GM12872 (cell line): ENCODE results near the gene EMID1.

Experiments
- CTCF ChIP-seq: IDR thresholded peaks from 3 replicates; pipeline ENCODE4 v1.5.1; 2011; ENCODE audit warnings: low read depth, mild to moderate bottlenecking, low read length, moderate library complexity; ENCODE audit not compliant: insufficient read depth

EMID1 gene

GRCh38 chr22:29272624-29273023, 66.9 kb downstream of the EMID1 start:
- no peak for TF ChIP-seq CTCF

- no peak for TF ChIP-seq CTCF
These were observed 69.5 kb downstream of the EMID1 start for GRCh38 chr22:29275167-29275566.

- no peak for TF ChIP-seq CTCF
These were observed 70.3 kb downstream of the EMID1 start for GRCh38 chr22:29275819-29276565.

- no peak for TF ChIP-seq CTCF
These were observed 72.2 kb downstream of the EMID1 start for GRCh38 chr22:29277927-29278326.

- no peak for TF ChIP-seq CTCF
These were observed 78.5 kb downstream of the EMID1 start for GRCh38 chr22:29284196-29284595.

- TF ChIP-seq CTCF, result no peak
These were observed 83.1 kb downstream of the EMID1 start for GRCh38 chr22:29288837-29289236.

- no peak for TF ChIP-seq CTCF
These were observed 84.4 kb downstream of the EMID1 start for GRCh38 chr22:29290061-29290460.
